ENCODE results near the gene KDM2B.
A peak's percentile ranks its signal among the peaks of the same experiment; 100 is the strongest.
"Not testable (repeated sequence)": the region's sequence is repeated elsewhere in the genome, so short reads cannot be mapped to it uniquely, and the experiment has no call there.

KDM2B gene

DNA sequence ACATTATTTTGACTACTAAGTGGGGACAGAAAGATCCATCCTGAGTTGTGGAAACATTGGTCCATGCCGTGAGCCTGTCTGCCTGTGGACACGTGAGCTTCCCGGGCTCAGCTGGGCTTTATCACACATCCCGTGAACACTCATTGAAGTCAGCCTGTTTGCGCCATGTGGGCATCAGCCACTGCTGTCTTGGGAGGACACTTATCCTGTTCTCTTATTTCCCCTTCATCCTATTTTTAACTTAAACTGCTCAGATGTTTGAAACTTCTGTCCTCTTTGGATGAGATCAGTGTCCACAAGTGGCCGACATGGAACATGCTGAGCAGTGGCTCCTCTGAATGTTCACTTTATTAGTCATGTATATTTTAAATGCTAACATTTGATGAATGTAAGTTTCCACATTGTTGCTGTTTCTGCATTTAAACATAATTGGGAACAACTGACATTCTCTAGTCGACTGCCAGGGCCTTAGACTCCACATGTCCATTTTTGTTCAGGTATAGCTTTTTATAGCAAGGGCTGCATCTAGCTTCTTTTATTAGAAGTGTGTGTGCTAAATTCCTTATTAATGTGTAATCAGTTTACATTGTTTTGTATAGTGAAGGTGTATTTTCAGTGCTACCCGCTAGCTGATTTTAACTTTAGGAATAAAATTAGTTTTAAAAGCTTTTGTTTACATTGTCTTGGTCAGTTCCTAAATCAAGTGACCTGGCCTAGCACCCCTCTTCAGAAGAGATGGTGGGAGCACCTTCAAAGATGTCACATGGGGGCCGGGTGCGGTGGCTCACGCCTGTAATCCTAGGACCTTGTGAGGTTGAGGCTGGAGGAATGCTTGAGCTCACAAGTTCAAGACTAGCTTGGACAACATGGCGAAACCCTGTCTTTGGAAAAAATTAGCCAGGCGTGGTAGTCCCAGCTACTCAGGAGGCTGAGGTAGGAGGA is 156.9 kb downstream of the KDM2B start:
- no peak for DNase-seq

GRCh38 chr12:121423253-121423652 is 157.6 kb downstream of the KDM2B start:
- no peak for DNase-seq

GRCh38 chr12:121420109-121420508 is 160.7 kb downstream of the KDM2B start:
- no peak for DNase-seq

DNA sequence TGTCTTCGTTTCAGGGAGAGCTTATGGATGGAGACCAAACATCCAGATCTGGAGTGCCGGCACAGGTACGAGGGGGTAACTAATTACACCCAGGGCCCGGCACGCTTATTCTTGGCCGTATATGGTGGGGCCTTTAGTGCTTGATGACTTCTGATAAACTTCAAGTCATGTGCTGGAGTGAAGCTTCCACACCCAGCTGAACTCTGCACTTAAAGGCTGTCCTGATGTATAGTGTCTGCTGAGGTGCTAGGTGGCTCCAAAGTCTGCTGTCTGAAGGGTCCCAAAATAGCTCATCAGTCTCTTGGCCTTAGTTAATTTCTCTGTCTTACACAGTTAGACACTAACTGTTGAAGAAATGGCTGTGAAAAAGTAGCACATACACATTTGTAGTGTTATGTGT is 163.0 kb downstream of the KDM2B start:
- DNase-seq, result no peak

- DNase-seq, result no peak
Observed at GRCh38 chr12:121413917-121414316, 166.9 kb downstream of the KDM2B start.

GRCh38 chr12:121405211-121405610 is 175.6 kb downstream of the KDM2B start:
- DNase-seq, result no peak

DNA sequence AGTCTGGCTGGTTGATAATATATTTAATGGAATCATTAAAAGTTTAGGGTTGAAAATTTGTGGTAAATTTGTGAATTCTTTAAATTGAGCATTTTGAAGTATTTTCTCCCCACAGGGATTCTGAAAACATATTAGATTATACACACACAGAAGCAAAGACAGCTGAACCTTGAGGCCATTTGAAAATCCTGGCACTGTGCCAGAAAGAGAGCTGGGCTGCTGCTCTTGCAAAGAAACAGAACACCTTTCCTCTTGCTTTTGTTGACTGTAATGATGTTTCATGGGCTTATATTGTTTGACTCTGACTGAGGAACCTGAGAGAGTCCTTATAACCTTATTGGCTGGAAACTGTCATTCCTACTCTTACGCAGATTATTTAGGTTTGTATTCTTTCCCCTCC is 176.1 kb downstream of the KDM2B start:
- no peak for DNase-seq

DNA sequence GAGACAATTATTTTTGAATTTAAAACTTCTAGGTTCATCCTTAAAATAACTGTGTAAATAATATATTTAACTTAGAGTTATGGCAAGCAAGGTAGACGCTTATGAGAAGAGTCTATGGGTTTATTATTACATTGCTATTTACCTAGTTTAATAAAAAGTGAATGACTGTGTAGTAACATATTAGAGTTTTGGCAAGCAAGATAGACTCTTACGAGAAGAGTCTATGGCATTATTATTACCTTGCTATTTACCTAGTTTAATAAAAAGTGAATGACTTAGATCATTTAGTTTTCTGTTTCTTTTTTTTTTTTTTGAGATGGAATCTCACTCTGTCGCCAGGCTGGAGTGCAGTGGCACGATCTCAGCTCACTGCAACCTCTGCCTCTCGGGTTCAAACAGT is 177.1 kb downstream of the KDM2B start:
- DNase-seq, result no peak

- no peak for DNase-seq
Observed at GRCh38 chr12:121400332-121401139, 180.3 kb downstream of the KDM2B start.

DNA sequence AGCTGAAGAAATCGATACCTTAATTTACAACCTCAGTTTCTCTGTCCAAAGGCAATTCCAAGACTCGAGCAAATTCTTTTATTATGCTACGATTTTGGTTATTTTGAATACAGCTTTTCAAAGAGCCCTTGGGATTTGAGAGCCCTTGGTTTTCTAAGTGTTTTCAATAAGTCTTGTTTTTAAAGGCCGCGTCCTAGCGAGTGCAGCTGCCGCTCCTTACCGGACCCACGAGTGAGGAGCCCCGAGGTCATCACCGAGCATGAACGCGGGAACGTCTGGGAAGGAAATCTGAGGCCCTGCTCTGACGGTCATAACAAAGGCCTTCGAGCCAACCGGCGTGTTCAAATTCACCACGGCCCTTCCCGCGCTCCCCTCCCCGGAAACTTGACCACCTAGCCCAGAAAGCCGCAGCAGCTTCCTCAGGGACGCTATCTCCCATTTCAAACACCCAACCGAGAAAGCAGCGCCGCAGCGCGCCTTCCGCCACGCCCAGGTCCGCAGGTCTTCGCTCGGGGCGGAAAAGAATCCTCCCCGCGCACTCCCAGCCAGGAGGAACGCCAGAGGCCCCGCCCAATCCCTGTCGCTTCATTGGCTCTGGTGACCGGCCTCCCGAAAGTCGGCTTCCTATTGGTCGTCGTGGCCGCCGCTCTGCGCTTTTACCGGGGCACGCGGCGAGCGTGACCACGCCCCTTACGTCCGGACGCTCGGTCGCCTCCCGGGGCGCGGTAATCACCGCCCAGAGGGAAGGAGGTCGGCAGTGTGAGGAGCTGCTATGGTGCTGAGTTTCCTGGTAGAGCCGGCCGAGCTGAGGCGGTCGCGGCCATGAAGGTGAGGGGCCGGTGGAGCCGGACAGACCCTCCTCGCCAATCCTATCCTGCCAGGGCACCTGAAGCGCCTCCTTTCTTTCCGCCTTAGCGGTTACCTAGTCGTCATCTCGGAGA is 181.2 kb downstream of the KDM2B start, which contains the start of gene RNF34:
TSS of gene RNF34 (plus strand) at position 728 of the 941 bp plus-strand sequence. CDS start at position 823, 95 bp downstream.
- peak; percentile 99 for DNase-seq

DNA sequence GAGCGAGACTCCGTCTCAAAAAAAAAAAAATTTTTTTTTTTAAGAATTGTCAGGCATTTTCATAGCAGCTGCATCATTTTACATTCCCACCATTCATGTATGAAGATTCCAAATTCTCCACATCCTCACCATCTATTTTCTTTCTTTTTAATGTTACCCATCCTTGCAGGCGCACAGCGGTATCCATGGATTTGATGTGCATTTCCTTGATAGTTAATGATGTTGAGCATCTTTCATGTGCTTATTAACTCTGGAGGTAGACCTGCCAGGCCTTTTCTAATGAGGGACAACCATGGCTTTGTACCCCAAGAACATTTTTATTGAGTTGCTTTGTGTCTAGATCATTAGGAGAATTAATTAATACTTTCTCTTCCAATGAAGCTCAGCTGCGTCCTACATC is 182.5 kb downstream of the KDM2B start:
- DNase-seq, result no peak

DNA sequence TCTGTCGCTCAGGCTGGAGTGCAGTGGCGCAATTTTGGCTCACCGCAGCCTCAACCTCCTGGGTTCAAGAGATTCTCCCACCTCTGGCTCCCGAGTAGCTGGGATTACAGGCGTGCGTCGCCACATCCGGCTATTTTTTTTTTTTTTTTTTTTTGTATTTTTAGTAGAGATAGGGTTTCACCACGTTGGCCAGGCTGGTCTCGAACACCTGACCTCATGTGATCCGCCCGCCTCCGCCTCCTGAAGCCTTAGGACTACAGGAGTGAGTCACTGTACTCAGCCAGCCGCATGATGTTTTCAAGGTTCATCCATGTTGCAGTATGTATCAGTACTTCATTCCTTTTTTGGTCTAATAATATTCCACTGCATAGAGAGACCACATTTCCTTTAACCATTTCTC is 183.3 kb downstream of the KDM2B start:
- DNase-seq, result no peak

GRCh38 chr12:121392325-121392716 is 188.5 kb downstream of the KDM2B start:
- no peak for DNase-seq

DNA sequence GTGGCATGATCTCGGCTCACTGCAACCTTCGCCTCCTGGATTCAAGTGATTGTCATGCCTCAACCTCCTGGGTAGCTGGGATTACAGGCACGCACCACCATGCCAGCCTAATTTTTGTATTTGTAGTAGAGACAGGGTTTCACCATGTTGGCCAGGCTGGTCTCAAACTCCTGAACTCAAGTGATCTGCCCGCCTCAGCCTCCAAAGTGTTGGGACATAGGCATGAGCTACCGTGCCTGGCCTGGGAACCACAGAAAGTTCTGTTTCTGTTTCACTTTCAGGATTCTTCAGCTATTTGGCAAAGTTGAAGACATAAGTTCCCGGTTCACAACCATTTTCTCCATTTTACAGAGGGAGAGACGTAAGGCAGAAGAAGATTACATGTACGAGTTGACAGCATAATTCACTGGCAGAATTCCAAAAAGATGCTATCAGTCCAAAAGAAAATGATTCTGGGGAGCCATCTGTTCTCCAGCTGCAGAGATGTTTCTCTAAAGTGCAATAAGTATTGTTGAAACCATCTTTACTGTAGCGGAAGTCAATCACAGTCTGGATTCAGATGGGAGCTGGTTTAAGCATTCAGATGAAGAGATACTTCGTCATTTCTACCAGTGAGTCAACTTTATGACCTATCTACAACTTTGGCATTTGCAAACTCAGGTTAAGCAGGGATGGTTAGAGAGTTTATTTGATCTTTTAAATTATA is 189.1 kb downstream of the KDM2B start:
- DNase-seq, result no peak

GRCh38 chr12:121390856-121391255 is 190.0 kb downstream of the KDM2B start:
- no peak for DNase-seq

DNA sequence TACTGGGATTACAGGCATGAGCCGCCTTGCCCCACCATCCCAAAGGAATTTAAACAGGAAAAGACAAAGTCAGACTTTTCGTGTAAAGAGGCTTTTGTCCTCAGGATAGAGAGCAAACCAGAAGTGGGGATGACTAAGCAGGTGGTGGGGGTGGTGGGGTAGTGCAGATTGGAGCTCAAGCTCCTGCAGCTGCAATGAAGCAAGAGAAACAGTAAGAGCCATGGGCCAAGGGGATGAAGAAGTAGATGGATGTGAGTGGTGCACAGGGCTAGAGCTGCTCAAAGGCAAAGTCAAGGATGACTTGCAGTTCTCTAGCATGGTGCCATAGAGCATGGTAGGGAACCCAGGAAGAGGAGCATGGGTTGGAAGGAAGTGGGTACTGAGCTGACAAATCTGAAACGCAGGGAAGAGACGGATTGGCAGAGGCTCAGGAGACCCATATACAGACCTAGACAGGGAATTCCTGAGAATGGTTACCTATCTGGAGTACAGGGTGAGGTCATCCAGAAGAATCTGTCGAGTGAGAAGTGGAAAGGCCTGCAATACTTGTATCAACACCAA is 192.3 kb downstream of the KDM2B start:
- no peak for DNase-seq

DNA sequence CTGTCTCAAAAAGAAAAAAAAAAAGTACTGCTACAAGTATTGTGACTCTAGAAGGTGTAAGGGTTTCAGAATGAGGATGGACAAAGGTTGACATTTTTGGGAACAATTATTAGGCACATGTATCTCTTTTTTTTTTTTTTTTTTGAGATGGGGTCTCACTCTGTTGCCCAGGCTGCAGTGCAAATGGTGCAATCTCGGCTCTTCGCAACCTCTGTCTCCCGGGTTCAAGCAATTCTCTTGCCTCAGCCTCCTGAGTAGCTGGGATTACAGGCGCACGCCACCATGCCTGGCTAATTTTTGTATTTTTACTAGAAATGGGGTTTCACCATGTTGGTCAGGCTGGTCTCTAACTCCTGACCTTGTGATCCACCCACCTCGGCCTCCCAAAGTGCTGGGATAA is 195.9 kb downstream of the KDM2B start:
- not testable (repeated sequence) for DNase-seq

GRCh38 chr12:121383601-121384021 is 197.2 kb downstream of the KDM2B start:
- DNase-seq, result no peak

DNA sequence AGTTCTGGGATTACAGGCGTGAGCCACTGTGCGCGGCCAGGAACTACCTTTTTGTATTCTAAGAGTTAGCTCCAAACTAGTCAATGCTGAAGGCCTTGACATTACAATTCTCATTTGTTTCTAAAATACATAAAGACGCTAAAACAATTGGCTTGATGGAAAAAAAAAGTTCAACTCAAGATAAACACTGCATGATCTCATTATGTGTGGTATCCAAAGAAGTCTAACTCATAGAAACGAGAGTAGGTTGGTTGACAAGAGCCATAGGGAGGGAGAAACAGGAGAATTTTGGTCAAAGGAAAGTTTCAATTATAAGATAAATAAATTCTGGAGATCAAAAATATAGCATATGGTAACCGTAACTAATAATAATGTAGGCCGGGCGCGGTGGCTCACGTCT is 200.9 kb downstream of the KDM2B start:
- DNase-seq, result no peak
